NCI-H2196 (cell line): ENCODE results near the gene CAPZA3.
"Not testable (repeated sequence)": the region's sequence is repeated elsewhere in the genome, so short reads cannot be mapped to it uniquely, and the experiment has no call there.

ENCODE experiments used
- DNase-seq: peaks from one replicate; lab custom pipeline; 2025; ENCODE audit not compliant: unreplicated experiment; lab: John Stamatoyannopoulos, UW

Gene CAPZA3

GRCh38 chr12:18737819-18738218 is at the start of gene CAPZA3, which contains the start of gene PLCZ1:
Gene CAPZA3 (plus strand): TSS chr12:18738119. CDS start chr12:18738269, 150 bp downstream.
Gene PLCZ1 (minus strand): TSS chr12:18738012. CDS start chr12:18737371, 641 bp downstream.
- no peak for DNase-seq

GRCh38 chr12:18689771-18690170 is 48.1 kb upstream of the CAPZA3 start:
- no peak for DNase-seq

GRCh38 chr12:18690653-18691052 is 47.3 kb upstream of the CAPZA3 start:
- no peak for DNase-seq

GRCh38 chr12:18693986-18694385 is 43.9 kb upstream of the CAPZA3 start:
- not testable (repeated sequence) for DNase-seq

GRCh38 chr12:18696971-18697602 is 40.8 kb upstream of the CAPZA3 start:
- DNase-seq, result no peak

- no peak for DNase-seq
These were observed 37.6 kb upstream of the CAPZA3 start for GRCh38 chr12:18700271-18700670.

GRCh38 chr12:18703321-18703720 is 34.6 kb upstream of the CAPZA3 start:
- no peak for DNase-seq

- no peak for DNase-seq
These were observed 34.0 kb upstream of the CAPZA3 start for GRCh38 chr12:18703911-18704310.

- DNase-seq, result no peak
These were observed 31.1 kb upstream of the CAPZA3 start for GRCh38 chr12:18706798-18707197.

GRCh38 chr12:18716236-18716635 is 21.7 kb upstream of the CAPZA3 start:
- no peak for DNase-seq

GRCh38 chr12:18718462-18718861 is 19.5 kb upstream of the CAPZA3 start:
- DNase-seq, result no peak

GRCh38 chr12:18719922-18720510 is 17.9 kb upstream of the CAPZA3 start:
- no peak for DNase-seq

GRCh38 chr12:18720690-18721089 is 17.2 kb upstream of the CAPZA3 start:
- no peak for DNase-seq

GRCh38 chr12:18721452-18721851 is 16.5 kb upstream of the CAPZA3 start:
- no peak for DNase-seq

GRCh38 chr12:18723752-18724151 is 14.2 kb upstream of the CAPZA3 start:
- DNase-seq, result no peak

- DNase-seq, result no peak
These were observed 6.8 kb upstream of the CAPZA3 start for GRCh38 chr12:18731156-18731555.

- no peak for DNase-seq
These were observed 10.0 kb downstream of the CAPZA3 start for GRCh38 chr12:18747895-18748294.

GRCh38 chr12:18749386-18749957 is 11.6 kb downstream of the CAPZA3 start:
- DNase-seq, result no peak

- no peak for DNase-seq
These were observed 12.2 kb downstream of the CAPZA3 start for GRCh38 chr12:18750085-18750484.

GRCh38 chr12:18751866-18752265 is 13.9 kb downstream of the CAPZA3 start:
- no peak for DNase-seq

GRCh38 chr12:18752280-18752920 is 14.5 kb downstream of the CAPZA3 start:
- DNase-seq, result no peak

GRCh38 chr12:18752947-18753346 is 15.0 kb downstream of the CAPZA3 start:
- DNase-seq, result no peak
